Body of pancreas (tissue), 4 donors: Measurements from ENCODE around the gene CMKLR1. TPM values are rescaled to one million over a fixed set of nuclear protein-coding genes. Genes with fewer than 3 reads are reported as not detected.

Experiments
- ATAC-seq: fragments of 150-250 bp; one replicate; pipeline ENCODE4 v1.9.1; 2016
- DNase-seq, 4 donors: peaks; one replicate each; pipeline ENCODE4 v3.0.0-alpha.2; 2019
- H3K27ac ChIP-seq, 4 donors: fragments of 200-600 bp; sonication (generic); 1 replicate in 3 of 4; 2 replicates in 1 of 4; pipeline versions ENCODE4 v1.5.1 to v1.6.1; 2016 to 2019; ENCODE audit warnings: mild to moderate bottlenecking in 1 of 4, mixed read lengths in 1 of 4, moderate library complexity in 1 of 4
- H3K27me3 ChIP-seq, 2 donors: fragments of 200-600 bp; sonication (generic); one replicate each; pipeline ENCODE4 v1.6.0; 2016; ENCODE audit warnings: mild to moderate bottlenecking in 1 of 2
- H3K36me3 ChIP-seq, 2 donors: fragments of 200-600 bp; sonication (generic); replicated peaks in 1 of 2; 2 replicates each; pipeline ENCODE4 v1.5.1; 2016; ENCODE audit warnings: low read depth in 2 of 2; ENCODE audit not compliant: insufficient read depth in 1 of 2
- H3K4me1 ChIP-seq: fragments of 200-600 bp; sonication (generic); one replicate; pipeline ENCODE4 v1.6.0; 2016
- H3K4me3 ChIP-seq, 2 donors: fragments of 200-600 bp; sonication (generic); 1 replicate in 1 of 2; 2 replicates in 1 of 2; pipeline ENCODE4 v1.5.1; 2016 to 2019
- H3K9me3 ChIP-seq, 3 donors: fragments of 200-600 bp; sonication (generic); 1 replicate in 2 of 3; 2 replicates in 1 of 3; pipeline ENCODE4 v1.5.1; 2016
- CTCF ChIP-seq, 7 experiments: fragments of 450-650 bp in 4 of 7; fragments of 200-600 bp in 3 of 7; sonication (generic) in 3 of 7; IDR thresholded peaks; one replicate each; pipeline ENCODE4 v1.5.1; 2016 to 2019; ENCODE audit warnings: antibody characterized with exemption in 7 of 7
- POLR2A ChIP-seq, 3 donors: fragments of 450-650 bp; IDR thresholded peaks; one replicate each; pipeline ENCODE4 v1.6.1; 2016; ENCODE audit warnings: antibody characterized with exemption in 3 of 3, mild to moderate bottlenecking in 2 of 3
- WGBS, 2 donors: methylation state at CpG; one replicate each; pipeline ENCODE4 v1.1.5; 2017; 5-methylcytosine and 5-hydroxymethylcytosine counted together
- intact Hi-C: fragments of 100-400 bp; cut with DNase I; formaldehyde crosslinking; loops from one replicate; pipeline ENCODE4 v1.15.1; 2023
- total RNA-seq, 2 donors: library from RNA; depleted of rRNA; stranded (reverse); fragments of >200 nt; gene quantifications; one replicate each; pipeline ENCODE4 v1.1.0, GENCODE V29; 2016

Gene CMKLR1
- total RNA-seq, result 1 to 10 TPM; 5.3 to 5.7 TPM

- intact Hi-C loops, result no loop called here
- 8 to 18% methylated on average over 13 to 24 of the region's 24 CpGs for whole genome bisulfite sequencing, 2 donors
- TF ChIP-seq CTCF (IDR thresholded peaks at IDR 0.05) (no peak), POLR2A (IDR thresholded peaks at IDR 0.05) (peak in 2 of 3 donors; percentile 15 to 39)
- peak in 3 of 4 donors; percentile 15 to 43 (median 30) for DNase-seq
- Histone ChIP-seq H3K9me3 (no peaks in the 10 kb centered on the region), H3K36me3 (no peaks in the 10 kb centered on the region), H3K4me3 (no peak within 1 kb of the TSS), H3K4me1 (no peaks in the 10 kb centered on the region), H3K27ac (no peak within 1 kb of the TSS), H3K27me3 (no peaks in the 10 kb centered on the region)
- peak; percentile 35 for ATAC-seq
These were observed at the start of gene CMKLR1 for GRCh38 chr12:108338915-108339657. Gene CMKLR1, minus strand, starts transcription at chr12:108339311. Its CDS starts 45,720 bp downstream, at chr12:108293591.

GRCh38 chr12:108387771-108388170 is 48.7 kb upstream of the CMKLR1 start:
- H3K4me3 ChIP-seq, result no peak overlapping the region
- DNase-seq, result no peak
- H3K4me1 ChIP-seq, result no peaks in the 10 kb centered on the region
- TF ChIP-seq CTCF (IDR thresholded peaks at IDR 0.05) (no peak), POLR2A (IDR thresholded peaks at IDR 0.05) (no peak)
- no peak overlapping the region for H3K27ac ChIP-seq
- 30 to 47% methylated on average over 1 of the region's 1 CpG for WGBS, 2 donors
- H3K9me3 ChIP-seq, result no peaks in the 10 kb centered on the region
- H3K36me3 ChIP-seq, result no peaks in the 10 kb centered on the region
- ATAC-seq, result no peak
- intact Hi-C loops, result no loop called here
- H3K27me3 ChIP-seq, result no peaks in the 10 kb centered on the region

- intact Hi-C loops, result no loop called here
- TF ChIP-seq POLR2A (IDR thresholded peaks at IDR 0.05) (no peak), CTCF (IDR thresholded peaks at IDR 0.05) (no peak)
- ATAC-seq, result no peak
- no peak for DNase-seq
- WGBS, 2 donors, result 40 to 41% methylated on average over 8 of the region's 8 CpGs
- Histone ChIP-seq H3K4me3 (no peak overlapping the region), H3K36me3 (no peaks in the 10 kb centered on the region), H3K27ac (no peak overlapping the region), H3K4me1 (no peaks in the 10 kb centered on the region), H3K27me3 (no peaks in the 10 kb centered on the region), H3K9me3 (no peaks in the 10 kb centered on the region)
These were observed 47.7 kb upstream of the CMKLR1 start for GRCh38 chr12:108386709-108387360.

GRCh38 chr12:108382437-108382801 is 43.3 kb upstream of the CMKLR1 start:
- Histone ChIP-seq H3K4me1 (no peaks in the 10 kb centered on the region), H3K9me3 (no peaks in the 10 kb centered on the region), H3K27ac (no peak overlapping the region), H3K36me3 (no peaks in the 10 kb centered on the region), H3K4me3 (no peak overlapping the region), H3K27me3 (no peaks in the 10 kb centered on the region)
- intact Hi-C loops, result no loop called here
- no peak for TF ChIP-seq CTCF (IDR thresholded peaks at IDR 0.05)
- no peak for TF ChIP-seq POLR2A (IDR thresholded peaks at IDR 0.05)
- WGBS, 2 donors, result 42 to 47% methylated on average over 1 of the region's 1 CpG
- ATAC-seq (no peak), DNase-seq (no peak)
